Measurements from ENCODE around the gene ECE1. TPM values are rescaled to one million over a fixed set of nuclear protein-coding genes. Genes with fewer than 3 reads are reported as not detected.
A peak's percentile ranks its signal among the peaks of the same experiment; 100 is the strongest.

Gene ECE1
- total RNA-seq, 2 donors from 2014 or later: 79.1 to 83.3 TPM

GRCh38 chr1:21294266-21294989 lies 4.2 kb upstream of the ECE1 start:
- H3K4me1 ChIP-seq: peaks cover 56% of the 10 kb centered on the region
- ATAC-seq (no peak), DNase-seq (peak in 2 of 4 donors; percentile 51 to 61)
- H3K4me3 ChIP-seq: no peak overlapping the region
- TF ChIP-seq CTCF (IDR thresholded peaks at IDR 0.05) (no peak), POLR2A (IDR thresholded peaks at IDR 0.05) (no peak)
- intact Hi-C loops (cut with DNase I): no loop called here
- no peaks in the 10 kb centered on the region for H3K36me3 ChIP-seq (replicated peaks in 1 of 2; ENCODE audit: insufficient read depth in 1 of 2, low read depth in 2 of 2)
- no peaks in the 10 kb centered on the region for H3K9me3 ChIP-seq
- H3K27ac ChIP-seq: peak overlapping the region; percentile 2 to 52 (median 34)
- 53% methylated on average over 11 to 13 of the region's 13 CpGs for WGBS, 2 donors
- H3K27me3 ChIP-seq: no peaks in the 10 kb centered on the region

DNA sequence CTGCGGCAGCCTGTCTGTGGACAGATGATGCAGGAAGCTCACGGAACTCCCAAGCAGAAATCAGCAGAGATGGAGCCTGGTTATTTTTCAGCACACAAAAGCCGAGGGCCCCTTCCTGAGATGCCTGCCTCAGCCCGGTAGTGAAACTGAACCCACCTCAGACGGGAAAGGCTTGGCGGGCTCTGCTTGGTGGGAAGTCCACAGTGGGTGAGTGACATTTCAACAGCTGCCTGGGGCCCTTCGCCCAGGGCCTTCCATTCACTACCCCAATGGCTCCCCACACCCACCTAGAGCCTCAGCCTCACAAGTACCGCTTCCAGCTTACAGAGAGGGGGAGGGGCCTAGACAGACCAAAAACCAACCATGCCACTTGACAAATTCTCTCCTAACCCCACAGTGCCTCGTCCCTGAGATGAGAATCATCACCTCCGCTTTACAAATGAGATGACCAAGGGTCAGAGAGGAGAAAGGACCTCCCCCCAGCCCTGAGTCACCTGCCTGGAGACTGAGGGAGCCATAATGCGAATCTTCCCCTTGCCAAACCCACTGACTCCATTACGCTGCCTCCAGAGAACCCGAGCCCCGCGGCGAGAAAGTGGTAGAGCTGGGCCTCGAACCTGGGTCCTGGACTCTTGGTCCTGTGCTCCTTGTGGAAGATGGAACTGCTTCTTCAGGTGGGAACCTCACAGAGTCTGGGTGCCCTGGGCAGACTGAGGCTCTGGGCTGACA lies 3.4 kb upstream of the ECE1 start:
- 77 to 85% methylated on average over 9 to 17 of the region's 17 CpGs for WGBS, 2 donors
- ATAC-seq (no peak), DNase-seq (no peak)
- intact Hi-C loops (cut with DNase I): no loop called here
- Histone ChIP-seq H3K9me3 (no peaks in the 10 kb centered on the region), H3K4me1 (peaks cover 60% of the 10 kb centered on the region), H3K27me3 (no peaks in the 10 kb centered on the region), H3K4me3 (no peak overlapping the region), H3K27ac (peak overlapping the region in 3 of 4 donors; percentile 2 to 52 (median 51)), H3K36me3 (replicated peaks in 1 of 2; ENCODE audit: insufficient read depth in 1 of 2, low read depth in 2 of 2) (no peaks in the 10 kb centered on the region)
- TF ChIP-seq CTCF (IDR thresholded peaks at IDR 0.05) (no peak), POLR2A (IDR thresholded peaks at IDR 0.05) (no peak)

DNA sequence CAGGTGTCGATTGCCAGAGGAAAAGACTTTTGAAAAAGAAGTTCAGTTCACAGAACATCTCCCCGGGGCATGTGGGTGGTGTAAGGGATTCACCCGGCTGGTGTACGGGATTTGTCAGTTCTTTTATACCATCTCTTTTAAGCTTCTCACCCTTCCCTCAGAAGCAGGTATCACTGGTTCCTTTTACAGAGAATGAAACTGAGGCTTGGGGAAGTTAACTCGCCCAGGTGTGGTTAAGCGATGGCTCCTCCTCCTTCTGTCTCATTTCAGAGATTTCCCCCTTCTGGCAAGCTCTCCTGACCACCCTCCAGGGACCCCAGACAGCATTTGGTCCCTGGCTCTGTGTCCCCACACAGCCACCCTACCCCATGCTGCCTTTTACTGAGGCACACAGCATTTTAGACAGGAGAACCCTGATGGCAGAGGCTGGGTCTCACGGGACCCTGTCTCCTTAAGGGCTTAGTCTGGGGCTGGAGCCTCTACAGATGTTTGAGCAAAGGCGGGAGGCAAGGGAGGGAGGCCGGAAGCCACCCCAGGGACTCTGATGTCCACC lies 2.8 kb upstream of the ECE1 start:
- ATAC-seq: no peak
- Histone ChIP-seq H3K4me3 (no peak overlapping the region), H3K36me3 (replicated peaks in 1 of 2; ENCODE audit: insufficient read depth in 1 of 2, low read depth in 2 of 2) (no peaks in the 10 kb centered on the region), H3K9me3 (no peaks in the 10 kb centered on the region), H3K27me3 (no peaks in the 10 kb centered on the region), H3K4me1 (peaks cover 66% of the 10 kb centered on the region), H3K27ac (peak overlapping the region in 2 of 4 donors; percentile 2 to 51)
- intact Hi-C loops (cut with DNase I): no loop called here
- TF ChIP-seq POLR2A (IDR thresholded peaks at IDR 0.05) (no peak), CTCF (IDR thresholded peaks at IDR 0.05) (no peak)
- no peak for DNase-seq
- 72 to 75% methylated on average over 9 of the region's 9 CpGs for WGBS, 2 donors

- no peaks in the 10 kb centered on the region for H3K27me3 ChIP-seq
- peaks cover 68% of the 10 kb centered on the region for H3K4me1 ChIP-seq
- no peak overlapping the region for H3K4me3 ChIP-seq
- TF ChIP-seq POLR2A (IDR thresholded peaks at IDR 0.05) (no peak), CTCF (IDR thresholded peaks at IDR 0.05) (no peak)
- intact Hi-C loops (cut with DNase I): no loop called here
- no peaks in the 10 kb centered on the region for H3K9me3 ChIP-seq
- DNase-seq (no peak), ATAC-seq (no peak)
- H3K27ac ChIP-seq: peak overlapping the region in 1 of 4 donors; percentile 51
- 48 to 61% methylated on average over 3 of the region's 3 CpGs for WGBS, 2 donors
- no peaks in the 10 kb centered on the region for H3K36me3 ChIP-seq (replicated peaks in 1 of 2; ENCODE audit: insufficient read depth in 1 of 2, low read depth in 2 of 2)
Measured at GRCh38 chr1:21292503-21292983, 2.3 kb upstream of the ECE1 start.
